DMS53 treated with DMSO at 0.1 percent for 48 hours (cell line): ENCODE measurements around the gene SPRYD3.

ENCODE experiments used
- DNase-seq: peaks from one replicate; lab custom pipeline; 2025; ENCODE audit not compliant: unreplicated experiment; lab: John Stamatoyannopoulos, UW

Gene SPRYD3

GRCh38 chr12:53078425-53079225, 565 bp downstream of the SPRYD3 start:
- DNase-seq, result peak; percentile 48

DNA sequence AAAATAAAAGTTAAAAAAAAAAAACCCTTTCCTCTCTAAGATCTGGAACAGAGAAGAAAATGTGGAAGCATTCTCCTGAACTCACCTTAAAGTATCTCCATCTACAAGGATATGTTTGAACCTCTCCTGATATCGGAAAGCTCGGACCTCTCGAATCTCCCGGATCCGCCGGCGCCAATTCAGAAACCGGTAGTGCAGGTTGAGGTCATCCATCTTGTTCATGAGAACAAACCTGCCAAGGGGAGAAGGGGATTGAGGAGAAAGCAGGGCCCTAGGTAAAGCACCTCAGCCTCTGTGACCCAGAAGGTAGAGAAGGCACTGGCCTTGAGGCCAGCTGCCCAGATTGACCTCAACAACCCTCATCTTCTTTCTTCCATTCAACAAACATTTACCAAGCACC, 2.2 kb downstream of the SPRYD3 start:
- no peak for DNase-seq

DNA sequence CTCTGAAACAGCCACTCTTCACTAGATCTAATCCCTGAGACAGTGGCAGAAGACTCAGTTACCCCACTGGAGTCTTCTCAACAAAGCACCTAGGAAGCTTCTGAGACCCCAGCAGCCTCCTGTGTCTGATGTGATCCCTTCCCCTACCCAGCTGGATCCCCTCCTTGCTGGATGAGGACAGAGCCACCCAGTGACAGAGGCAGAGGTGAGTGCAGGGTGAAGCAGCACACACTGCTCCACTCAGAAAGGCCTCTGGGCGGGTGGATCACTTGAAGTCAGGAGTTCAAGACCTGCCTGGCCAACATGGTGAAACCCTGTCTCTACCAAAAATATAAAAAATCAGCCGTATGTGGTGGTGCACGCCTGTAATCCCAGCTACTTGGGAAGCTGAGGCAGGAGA, 2.7 kb downstream of the SPRYD3 start:
- DNase-seq, result no peak

- DNase-seq, result no peak
These were observed 4.2 kb downstream of the SPRYD3 start for GRCh38 chr12:53074999-53075370.

- DNase-seq, result no peak
These were observed 4.7 kb downstream of the SPRYD3 start for GRCh38 chr12:53074283-53074998.

DNA sequence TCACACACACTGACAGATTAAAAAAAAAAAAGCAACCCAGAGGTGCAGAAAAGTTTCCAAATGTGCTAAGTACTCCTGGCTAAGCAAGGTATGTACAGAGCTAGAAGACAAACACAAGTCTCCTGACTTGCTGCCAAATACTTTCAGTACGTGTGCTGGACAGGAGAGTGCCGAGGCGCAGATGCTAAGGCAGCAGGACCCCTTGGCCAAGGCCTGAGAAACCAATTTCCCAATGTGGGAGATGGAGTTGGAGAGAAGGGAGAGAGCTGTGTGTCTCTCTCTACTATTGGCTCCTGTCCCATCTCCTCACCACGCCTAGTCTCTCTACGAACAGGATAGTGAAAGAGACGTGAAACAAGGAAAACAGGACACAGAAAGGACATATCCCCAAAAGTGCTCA, 5.3 kb downstream of the SPRYD3 start:
- no peak for DNase-seq

GRCh38 chr12:53071591-53072551, 7.3 kb downstream of the SPRYD3 start:
- DNase-seq, result no peak

DNA sequence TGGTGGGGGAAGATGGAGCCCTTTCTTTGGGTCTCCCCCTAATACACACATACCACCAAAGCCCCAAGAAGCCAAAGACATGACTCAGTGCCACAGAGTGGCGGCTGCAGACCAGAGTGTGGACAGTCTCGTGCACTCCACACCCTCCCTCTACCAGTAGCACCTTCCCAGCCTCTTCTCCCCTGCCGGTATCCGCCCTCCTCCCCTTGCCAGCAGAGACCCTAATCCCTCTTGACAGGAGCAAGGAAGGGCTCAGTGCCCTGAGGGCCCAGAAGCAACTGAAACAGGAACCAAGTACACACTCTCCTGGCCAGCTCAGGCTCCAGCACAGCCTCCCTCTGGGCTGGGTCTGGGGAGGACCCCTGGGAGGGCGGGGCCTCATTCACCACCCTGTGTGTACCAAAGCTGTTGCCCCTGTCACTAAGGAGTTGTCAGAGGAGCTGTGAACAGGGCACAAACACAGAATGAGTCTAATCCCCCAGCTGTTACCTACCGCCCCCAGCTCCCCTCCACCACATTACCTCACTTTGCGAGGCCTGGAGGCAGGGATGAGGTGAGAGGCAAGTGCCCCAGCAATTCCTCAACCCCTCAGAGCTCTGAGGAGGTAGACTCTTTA, 8.2 kb downstream of the SPRYD3 start:
- DNase-seq, result no peak

DNA sequence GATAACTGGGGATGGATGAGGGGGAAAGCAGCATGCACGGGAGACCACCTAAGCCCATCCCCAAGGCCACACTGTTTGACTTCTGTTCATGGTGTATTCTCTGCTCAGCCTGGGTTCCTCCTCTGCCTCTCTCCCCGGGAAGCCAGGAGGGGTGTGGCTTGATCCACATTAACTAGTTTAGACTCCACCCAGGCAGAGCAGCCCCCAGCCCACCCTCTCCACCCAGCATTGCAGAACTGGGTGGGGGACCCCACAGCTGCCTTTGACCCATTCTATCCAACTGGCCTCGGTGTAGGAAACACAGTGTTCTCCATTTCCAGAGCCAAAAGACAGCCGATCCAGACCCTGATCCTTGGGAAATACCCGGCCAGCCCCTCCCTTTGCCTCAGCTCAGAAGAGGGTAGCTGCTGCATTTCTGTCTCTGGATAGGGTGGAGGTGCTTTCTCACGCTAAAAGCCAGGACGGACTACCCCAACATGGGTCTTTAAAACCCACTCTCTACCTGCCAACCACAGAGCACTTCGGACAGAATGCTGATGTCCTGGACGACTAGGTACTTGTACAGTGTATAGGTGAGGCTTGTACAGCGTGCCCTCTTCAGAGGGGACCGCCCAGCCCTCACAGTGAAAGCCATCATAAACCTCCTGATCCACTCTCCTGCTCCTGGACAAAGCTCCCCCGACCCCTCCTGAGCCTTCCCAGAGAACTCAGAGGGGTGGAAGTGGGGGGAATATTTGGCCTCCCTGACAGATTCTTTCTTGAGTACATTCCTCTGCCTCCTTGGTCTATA, 9.4 kb downstream of the SPRYD3 start:
- no peak for DNase-seq

DNA sequence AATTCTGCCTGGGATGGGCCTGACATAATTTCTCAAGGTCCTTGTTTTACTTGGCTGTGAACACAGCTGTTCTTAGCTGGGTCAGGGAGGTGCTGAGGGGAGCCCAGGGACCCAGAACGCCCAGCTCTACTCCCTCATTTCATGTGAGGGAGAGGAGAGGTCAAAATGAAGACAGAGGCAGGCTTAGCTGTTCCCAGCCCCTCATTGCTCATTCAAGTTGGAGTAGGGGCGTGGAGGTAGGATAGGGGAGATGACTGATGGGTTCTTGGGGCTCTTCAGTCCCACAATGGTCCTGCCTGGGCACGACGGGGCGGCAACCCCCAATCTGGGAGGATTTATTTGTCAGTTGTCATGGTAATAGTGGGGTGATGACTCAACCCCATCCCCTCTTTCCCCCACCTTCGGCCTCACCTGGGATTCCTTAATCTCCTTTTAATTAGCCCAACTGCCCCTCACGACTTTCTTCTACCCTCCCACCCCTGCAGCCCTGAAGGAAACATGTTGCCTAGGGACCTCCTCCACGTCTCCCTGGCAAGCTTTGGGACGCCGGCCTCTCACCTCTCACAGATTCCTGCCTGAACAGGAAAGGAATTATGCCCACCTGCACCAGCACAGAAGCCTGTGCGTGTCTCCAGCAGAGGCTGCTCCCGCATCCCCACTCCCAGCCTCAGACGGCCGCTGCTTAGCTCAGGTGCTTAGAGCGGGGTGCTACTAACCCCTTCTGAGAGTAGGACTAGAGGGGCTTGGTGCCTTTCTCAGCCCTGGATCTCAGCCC, 10.2 kb downstream of the SPRYD3 start:
- DNase-seq, result no peak

DNA sequence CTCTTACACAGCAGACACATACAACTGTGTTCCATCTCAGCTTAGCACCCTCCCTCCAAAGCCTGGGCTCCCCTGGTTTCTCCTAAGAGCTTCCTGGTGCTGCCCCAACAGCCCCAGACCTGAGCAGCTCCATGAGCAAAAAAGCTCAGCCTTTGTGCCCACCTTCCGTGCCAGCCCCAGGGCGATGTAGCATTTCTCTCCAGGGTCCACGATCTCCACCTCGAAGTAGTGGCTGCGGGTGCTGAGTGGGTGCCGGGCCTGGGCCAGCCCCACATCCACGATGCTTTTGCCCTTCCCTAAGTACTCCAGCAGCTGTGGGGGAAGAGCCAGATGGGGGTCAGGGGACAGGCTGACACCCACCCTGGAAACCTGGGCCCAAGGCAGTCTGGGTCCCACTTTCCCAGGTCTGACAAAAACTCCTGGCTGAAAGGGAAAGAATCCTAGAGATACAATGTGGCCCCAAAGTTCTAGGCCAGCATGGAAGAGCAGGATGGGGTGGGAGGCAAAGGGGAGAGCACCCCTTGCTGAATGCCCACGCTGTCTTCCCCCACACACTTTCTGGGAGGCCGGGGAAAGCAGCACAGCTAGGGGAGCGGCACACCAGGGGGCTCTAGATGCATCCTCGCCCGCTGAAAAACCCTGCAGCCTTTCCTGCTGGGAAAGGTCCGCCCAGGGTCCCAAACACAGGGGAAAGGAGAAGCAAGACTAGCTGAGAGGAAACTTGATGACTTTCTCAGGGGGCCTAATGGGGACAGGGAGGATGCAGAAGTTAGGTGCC, 11.0 kb downstream of the SPRYD3 start:
- DNase-seq, result no peak

DNA sequence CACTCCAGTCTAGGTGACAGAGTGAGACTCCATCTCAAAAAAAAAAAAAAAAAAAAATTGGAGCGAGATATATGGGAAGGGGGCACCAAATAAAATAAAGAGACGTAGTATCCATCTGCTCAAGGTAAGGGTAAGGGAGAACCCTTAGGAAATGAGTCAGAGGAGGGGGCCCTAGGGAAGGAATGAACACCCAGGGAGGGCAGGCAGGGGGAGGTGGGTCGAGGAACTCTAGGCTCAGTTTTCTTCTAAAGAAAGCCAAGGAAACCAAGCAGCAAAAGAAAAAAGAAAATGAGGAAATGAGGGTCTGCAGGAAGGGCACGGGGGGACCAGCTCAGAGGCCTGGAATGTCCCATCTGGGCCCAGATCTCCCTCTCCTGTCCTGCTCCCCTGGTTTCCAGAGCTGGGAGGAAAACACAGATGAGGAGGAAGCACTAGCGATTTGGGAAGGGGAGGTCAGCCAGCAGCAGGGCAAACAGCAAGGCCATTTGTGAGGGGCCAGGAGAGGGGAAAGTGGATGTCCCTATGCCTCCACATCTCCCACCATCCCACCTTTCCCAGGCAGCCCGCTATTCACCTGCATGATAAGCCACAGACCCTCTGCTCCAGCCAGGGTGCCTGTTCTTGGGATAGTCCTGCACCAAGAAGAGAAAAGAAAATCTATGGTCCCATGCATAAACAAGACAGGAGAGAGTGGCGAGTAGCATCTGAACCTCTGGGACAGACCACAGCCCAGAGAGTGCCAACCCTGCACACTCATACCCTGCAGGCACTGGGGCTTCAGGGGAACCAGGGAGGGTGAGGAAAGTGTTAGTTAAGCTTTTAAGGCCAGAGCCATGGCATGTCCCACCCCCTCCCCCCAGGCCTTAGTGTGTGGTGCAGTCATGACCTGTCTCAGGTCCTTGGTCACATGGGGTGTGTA, 11.9 kb downstream of the SPRYD3 start:
- no peak for DNase-seq

DNA sequence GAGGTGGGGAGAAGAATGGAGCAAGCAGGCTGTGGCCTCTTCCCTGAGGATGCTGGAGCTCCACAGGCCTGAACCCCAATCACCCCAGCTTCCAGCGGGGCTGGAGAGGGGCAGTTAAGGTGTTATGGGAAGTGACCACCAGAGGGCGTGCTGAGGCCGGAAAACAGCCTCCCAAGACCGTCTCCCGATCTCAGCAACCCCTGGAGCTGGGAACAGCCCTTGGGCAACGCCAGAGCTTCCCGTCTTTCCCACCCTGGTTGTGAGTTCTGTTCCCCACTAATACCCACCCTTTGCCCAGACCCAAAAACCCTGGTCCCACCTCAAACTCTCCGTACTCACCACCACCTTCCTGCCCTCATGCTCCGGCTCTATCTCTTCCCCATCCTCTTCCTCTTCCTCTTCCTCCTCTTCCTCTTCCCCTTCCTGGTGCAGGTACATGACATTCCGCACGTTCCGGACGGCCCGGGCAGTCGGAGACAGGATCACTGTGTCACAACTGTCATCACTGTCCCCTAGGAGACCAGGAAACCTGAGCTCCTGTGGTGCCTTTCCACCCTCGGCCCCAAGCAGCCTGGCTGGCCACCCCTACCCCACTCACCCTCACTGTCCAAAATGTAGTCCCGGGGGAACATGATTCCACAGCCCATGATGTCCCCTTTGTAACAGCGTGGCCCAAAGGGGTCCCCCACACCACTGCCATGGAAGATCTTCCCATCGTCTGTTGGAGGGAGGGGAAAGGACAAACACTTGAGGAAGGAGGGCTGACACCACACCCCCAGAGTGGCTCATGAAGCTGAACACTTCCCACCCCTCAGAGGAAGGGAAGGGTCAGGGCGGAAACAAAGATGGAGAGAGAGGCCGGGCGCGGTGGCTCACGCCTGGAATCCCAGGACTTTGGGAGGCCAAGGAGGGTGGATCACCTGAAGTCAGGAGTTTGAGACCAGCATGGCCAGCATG, 12.9 kb downstream of the SPRYD3 start:
- DNase-seq, result peak; percentile 34

- DNase-seq, result no peak
These were observed 13.7 kb downstream of the SPRYD3 start for GRCh38 chr12:53065470-53065869.

DNA sequence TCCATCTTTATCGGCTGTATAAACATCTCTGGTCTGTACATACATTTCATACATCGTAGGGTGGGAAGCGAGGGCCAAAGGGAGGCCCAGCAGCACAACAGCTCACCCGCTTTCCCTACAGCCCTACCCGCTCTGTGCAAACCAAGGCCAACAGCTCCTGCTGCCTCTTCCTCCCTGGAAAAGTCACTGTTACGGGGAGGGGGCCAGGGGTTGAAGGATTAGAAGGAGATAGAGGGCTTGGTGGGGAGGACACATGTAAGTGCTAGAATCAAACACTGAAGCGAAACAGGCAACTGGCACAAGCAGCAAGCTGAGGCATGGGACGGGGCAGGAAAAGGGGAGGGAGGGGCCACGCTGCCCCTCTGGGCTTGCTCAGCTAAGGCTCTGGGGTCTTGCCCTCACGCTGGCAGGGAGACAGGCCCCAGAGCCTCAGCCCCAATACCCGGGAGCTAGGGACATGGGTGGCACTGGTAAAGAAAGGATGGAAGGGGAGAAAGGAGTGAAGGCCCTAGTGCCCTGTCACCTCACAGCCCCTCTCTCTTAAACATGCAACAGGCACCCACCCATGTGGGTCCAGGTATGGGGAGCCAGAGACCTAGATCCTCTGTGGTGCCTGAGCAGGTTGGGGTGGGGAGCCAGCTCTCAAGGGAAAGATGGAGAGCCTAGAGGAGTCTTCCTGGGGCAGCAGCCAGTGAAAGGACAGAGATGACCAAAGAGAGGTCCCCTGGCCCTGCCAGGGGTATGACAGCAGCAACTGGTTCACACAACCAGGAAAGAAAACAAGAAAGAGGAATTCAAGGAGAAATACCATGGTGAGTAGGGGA, 14.4 kb downstream of the SPRYD3 start:
- DNase-seq, result no peak
